ENCODE results near the gene TCTA. TPM values are rescaled to one million over a fixed set of nuclear protein-coding genes. Genes with fewer than 3 reads are reported as not detected.

TCTA gene
- total and polyA plus RNA-seq, 9 of the 15 experiments (the other 6 are each of a cell fraction or from before 2014, with no cell fraction given): 4.0 to 15.4 (median 8.2) TPM

- ATAC-seq: no peak
- peaks cover 12% of the 10 kb centered on the region for H3K79me2 ChIP-seq (ENCODE audit: control insufficient read depth, insufficient read depth, low read length)
- DNase-seq (ENCODE audit: extremely low read depth in 1 of 4, low spot score in 3 of 4): peak in 1 of 4 experiments; percentile 4
- H2AFZ ChIP-seq (ENCODE audit: low read depth, low read length): no peak overlapping the region
- CTCF ChIA-PET (ENCODE audit: low intra/inter-chr PET ratio): no interaction called here
- no peak for FAIRE-seq
- H3K9ac ChIP-seq (ENCODE audit: insufficient read depth in 1 of 2, low read depth in 2 of 2, low read length in 2 of 2): no peak overlapping the region; a peak in 2 of 4 replicates
- peaks cover 14% of the 10 kb centered on the region; the same call in 2 of the 3 replicates for H3K36me3 ChIP-seq (ENCODE audit: control insufficient read depth, insufficient read depth, low read length)
- intact Hi-C loops (cut with micrococcal nuclease): no loop called here
- no TSS peak for BruUV-seq (replicated peaks)
- 88% methylated on average over 6 of the region's 13 CpGs for WGBS (ENCODE audit: insufficient coverage, low coverage, missing lambda C conversion rate)
- TF ChIP-seq ZC3H4 (CRISPR knock-in tag; IDR thresholded peaks at IDR 0.05; ENCODE audit: borderline replicate concordance): no peak
- H3K27ac ChIP-seq (ENCODE audit: extremely low read depth, low read depth, low read length): no peak overlapping the region
- POLR2A ChIA-PET: interaction anchor here (1.9 kb wide), 1 partner anchor 11 kb away, joined by 8 read pairs; the partner anchor contains the start of gene NICN1
- no peaks in the 10 kb centered on the region for H4K20me1 ChIP-seq (replicated peaks; ENCODE audit: control insufficient read depth, insufficient read depth, low read length)
- no peaks in the 10 kb centered on the region for H3K9me3 ChIP-seq (replicated peaks; ENCODE audit: control insufficient read depth, insufficient read depth, low read depth, low read length)
- no peaks in the 10 kb centered on the region for H3K27me3 ChIP-seq (ENCODE audit: control insufficient read depth in 2 of 2, insufficient read depth in 2 of 2, low read length in 2 of 2)
- H3K4me3 ChIP-seq: no peak overlapping the region
- H3K9me1 ChIP-seq (ENCODE audit: control insufficient read depth, insufficient read depth, low read length): no peaks in the 10 kb centered on the region
- H3K4me1 ChIP-seq (replicated peaks in 1 of 2; ENCODE audit: control insufficient read depth in 2 of 2, insufficient read depth in 2 of 2, low read length in 2 of 2): peaks cover 14 to 26% of the 10 kb centered on the region in 2 experiments; a peak in 4 of 5 replicates
- no peak overlapping the region for H3K4me2 ChIP-seq (ENCODE audit: insufficient read depth, low read length)
- in situ Hi-C loops (cut with MboI): no loop called here
Measured at GRCh38 chr3:49417516-49418120, 5.4 kb downstream of the TCTA start.

GRCh38 chr3:49421890-49422378 is 9.7 kb downstream of the TCTA start:
- Histone ChIP-seq H3K27me3 (ENCODE audit: control insufficient read depth in 2 of 2, insufficient read depth in 2 of 2, low read length in 2 of 2) (no peaks in the 10 kb centered on the region), H4K20me1 (replicated peaks; ENCODE audit: control insufficient read depth, insufficient read depth, low read length) (no peaks in the 10 kb centered on the region), H3K4me3 (no peak overlapping the region), H3K79me2 (ENCODE audit: control insufficient read depth, insufficient read depth, low read length) (no peaks in the 10 kb centered on the region), H3K9ac (ENCODE audit: insufficient read depth in 1 of 2, low read depth in 2 of 2, low read length in 2 of 2) (peak overlapping the region in 1 of 2 experiments; percentile 45; a peak in 1 of 4 replicates), H2AFZ (ENCODE audit: low read depth, low read length) (no peak overlapping the region), H3K4me2 (ENCODE audit: insufficient read depth, low read length) (no peak overlapping the region), H3K27ac (ENCODE audit: extremely low read depth, low read depth, low read length) (no peak overlapping the region), H3K9me1 (ENCODE audit: control insufficient read depth, insufficient read depth, low read length) (no peaks in the 10 kb centered on the region), H3K36me3 (ENCODE audit: control insufficient read depth, insufficient read depth, low read length) (no peaks in the 10 kb centered on the region), H3K9me3 (replicated peaks; ENCODE audit: control insufficient read depth, insufficient read depth, low read depth, low read length) (no peaks in the 10 kb centered on the region), H3K4me1 (replicated peaks in 1 of 2; ENCODE audit: control insufficient read depth in 2 of 2, insufficient read depth in 2 of 2, low read length in 2 of 2) (peaks cover 2 to 17% of the 10 kb centered on the region in 2 experiments; a peak in 3 of 5 replicates)
- in situ Hi-C loops (cut with MboI): no loop called here
- ChIA-PET POLR2A (interaction anchor here (0.6 to 2.4 kb wide), 2 partner anchors 10 to 400 kb away, joined by 3 to 10 read pairs; partner anchors contain the start of genes NDUFAF3, RHOA and TCTA), CTCF (ENCODE audit: low intra/inter-chr PET ratio) (no interaction called here)
- TF ChIP-seq ZBTB33 (CRISPR knock-in tag; IDR thresholded peaks at IDR 0.05) (0 out of 2 replicates have a peak, but pooled peaks have one; percentile 22), POLR2G (IDR thresholded peaks at IDR 0.05; ENCODE audit: low read depth, low read length) (peak; percentile 53), ZBTB43 (CRISPR knock-in tag; IDR thresholded peaks at IDR 0.05) (no peak)
- DNase-seq (ENCODE audit: extremely low read depth in 1 of 4, low spot score in 3 of 4) (peak in 1 of 4 experiments; percentile 4), ATAC-seq (no peak), FAIRE-seq (no peak)
- intact Hi-C loops (cut with micrococcal nuclease): no loop called here
- 87% methylated on average over 10 of the region's 14 CpGs for WGBS (ENCODE audit: insufficient coverage, low coverage, missing lambda C conversion rate)
- BruUV-seq (replicated peaks): no TSS peak

Data from K562 (cell line).